ENCODE data around the gene ZBP1. TPM values are rescaled to one million over a fixed set of nuclear protein-coding genes. Genes with fewer than 3 reads are reported as not detected.

ZBP1 gene
- total RNA-seq, 3 donors from 2014 or later, result 0.73 to 2.4 TPM; not detected in 1

DNA sequence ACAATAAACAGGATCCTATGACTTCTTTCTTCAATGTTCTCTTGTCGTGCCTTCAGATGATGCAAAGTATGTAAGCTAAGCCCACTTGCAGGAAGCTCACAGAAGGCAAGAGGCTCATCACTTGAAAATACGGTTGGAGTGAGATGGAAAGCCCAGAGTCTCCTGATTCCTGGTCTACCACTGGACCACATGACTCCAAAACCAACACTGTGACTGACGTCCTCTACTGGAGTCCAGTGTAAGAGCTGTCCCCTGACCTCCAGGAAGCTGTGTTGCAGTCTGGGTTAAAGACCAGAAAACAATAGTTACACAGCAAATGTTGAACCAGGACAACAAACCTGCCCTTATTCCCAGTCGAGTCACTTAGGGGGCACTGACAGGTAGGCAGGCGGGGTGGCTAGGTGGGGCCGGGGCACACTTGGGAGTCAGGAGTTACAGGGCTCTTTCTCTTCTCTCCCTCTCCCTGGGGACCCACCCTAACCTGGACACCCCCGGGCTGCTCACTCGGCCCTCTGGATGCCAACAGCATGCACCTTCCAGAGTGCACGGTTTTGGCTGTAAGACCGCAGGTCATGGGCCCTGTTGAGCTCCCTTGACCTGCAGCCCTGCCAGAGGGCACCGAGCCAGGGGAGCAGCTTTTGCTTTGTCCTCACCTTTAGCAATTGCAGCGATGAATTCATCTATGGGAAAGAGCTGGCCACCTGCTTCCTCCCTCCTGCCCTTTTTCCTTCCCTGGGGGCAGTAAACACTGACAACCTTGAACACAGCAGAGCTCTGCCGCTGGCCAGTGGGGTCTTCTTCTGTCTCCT lies 51.9 kb downstream of the ZBP1 start:
- TF ChIP-seq POLR2A (IDR thresholded peaks at IDR 0.05), result no peak
- no peak for TF ChIP-seq POLR2AphosphoS5 (IDR thresholded peaks at IDR 0.05)
- TF ChIP-seq, protein P1, sequence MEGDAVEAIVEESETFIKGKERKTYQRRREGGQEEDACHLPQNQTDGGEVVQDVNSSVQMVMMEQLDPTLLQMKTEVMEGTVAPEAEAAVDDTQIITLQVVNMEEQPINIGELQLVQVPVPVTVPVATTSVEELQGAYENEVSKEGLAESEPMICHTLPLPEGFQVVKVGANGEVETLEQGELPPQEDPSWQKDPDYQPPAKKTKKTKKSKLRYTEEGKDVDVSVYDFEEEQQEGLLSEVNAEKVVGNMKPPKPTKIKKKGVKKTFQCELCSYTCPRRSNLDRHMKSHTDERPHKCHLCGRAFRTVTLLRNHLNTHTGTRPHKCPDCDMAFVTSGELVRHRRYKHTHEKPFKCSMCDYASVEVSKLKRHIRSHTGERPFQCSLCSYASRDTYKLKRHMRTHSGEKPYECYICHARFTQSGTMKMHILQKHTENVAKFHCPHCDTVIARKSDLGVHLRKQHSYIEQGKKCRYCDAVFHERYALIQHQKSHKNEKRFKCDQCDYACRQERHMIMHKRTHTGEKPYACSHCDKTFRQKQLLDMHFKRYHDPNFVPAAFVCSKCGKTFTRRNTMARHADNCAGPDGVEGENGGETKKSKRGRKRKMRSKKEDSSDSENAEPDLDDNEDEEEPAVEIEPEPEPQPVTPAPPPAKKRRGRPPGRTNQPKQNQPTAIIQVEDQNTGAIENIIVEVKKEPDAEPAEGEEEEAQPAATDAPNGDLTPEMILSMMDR (IDR thresholded peaks at IDR 0.05), result no peak
- no peaks in the 10 kb centered on the region for H3K4me1 ChIP-seq
- H3K27me3 ChIP-seq, result peaks cover 0 to 21% of the 10 kb centered on the region in 2 donors
- no peaks in the 10 kb centered on the region for H3K36me3 ChIP-seq
- no peaks in the 10 kb centered on the region for H3K9me3 ChIP-seq
- no peak overlapping the region for H3K27ac ChIP-seq
- no peak overlapping the region for H3K4me3 ChIP-seq
- intact Hi-C loops (cut with DNase I; ENCODE audit: low total_unique reads), result no loop called here
- DNase-seq (ENCODE audit: low spot score in 2 of 2), result no peak

DNA sequence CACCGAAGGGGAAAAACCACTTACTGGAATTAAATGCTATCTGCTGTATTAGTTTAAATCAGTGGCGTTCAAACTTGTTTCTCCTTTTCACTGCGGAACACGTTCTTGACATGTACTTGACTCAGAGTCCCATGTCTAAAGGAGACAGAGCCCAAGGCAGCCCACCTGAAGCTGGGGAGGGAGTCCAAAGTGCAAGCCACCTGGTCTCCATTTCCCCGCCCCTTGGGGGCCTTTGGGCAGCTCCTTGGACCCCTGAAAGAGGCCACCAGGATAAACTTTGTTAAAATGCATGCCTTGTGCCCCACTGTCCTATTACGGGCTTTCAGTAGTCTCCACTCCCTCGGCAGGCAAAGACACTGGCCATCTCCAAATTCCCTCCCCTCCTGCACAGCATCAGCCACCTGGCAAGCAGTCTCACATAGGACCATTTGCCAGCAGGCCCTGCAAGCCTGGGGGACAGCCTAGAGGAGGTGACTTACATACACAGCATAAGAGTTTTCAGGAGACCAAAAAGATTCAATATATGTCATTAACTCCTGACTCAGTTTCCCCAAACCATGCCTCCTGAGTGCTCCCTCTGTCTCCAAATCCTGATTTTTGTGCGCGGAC lies 52.7 kb downstream of the ZBP1 start:
- DNase-seq (ENCODE audit: low spot score in 2 of 2), result no peak
- Histone ChIP-seq H3K4me1 (no peaks in the 10 kb centered on the region), H3K9me3 (no peaks in the 10 kb centered on the region), H3K36me3 (no peaks in the 10 kb centered on the region), H3K27ac (no peak overlapping the region), H3K4me3 (no peak overlapping the region), H3K27me3 (peaks cover 0 to 18% of the 10 kb centered on the region in 2 donors)
- TF ChIP-seq POLR2AphosphoS5 (IDR thresholded peaks at IDR 0.05) (no peak), POLR2A (IDR thresholded peaks at IDR 0.05) (no peak)
- TF ChIP-seq, protein P1 (IDR thresholded peaks at IDR 0.05), result no peak
- intact Hi-C loops (cut with DNase I; ENCODE audit: low total_unique reads), result no loop called here

GRCh38 chr20:57566803-57567459 lies 53.3 kb downstream of the ZBP1 start:
- TF ChIP-seq POLR2A (IDR thresholded peaks at IDR 0.05), result no peak
- TF ChIP-seq POLR2AphosphoS5 (IDR thresholded peaks at IDR 0.05), result no peak
- TF ChIP-seq, protein P1 (IDR thresholded peaks at IDR 0.05), result no peak
- no peaks in the 10 kb centered on the region for H3K36me3 ChIP-seq
- DNase-seq (ENCODE audit: low spot score in 2 of 2), result no peak
- no peaks in the 10 kb centered on the region for H3K9me3 ChIP-seq
- intact Hi-C loops (cut with DNase I; ENCODE audit: low total_unique reads), result no loop called here
- no peaks in the 10 kb centered on the region for H3K4me1 ChIP-seq
- no peak overlapping the region for H3K27ac ChIP-seq
- H3K27me3 ChIP-seq, result peaks cover 0 to 18% of the 10 kb centered on the region in 2 donors
- no peak overlapping the region for H3K4me3 ChIP-seq

GRCh38 chr20:57566399-57566798 lies 53.8 kb downstream of the ZBP1 start:
- intact Hi-C loops (cut with DNase I; ENCODE audit: low total_unique reads), result no loop called here
- no peak for DNase-seq (ENCODE audit: low spot score in 2 of 2)
- no peaks in the 10 kb centered on the region for H3K9me3 ChIP-seq

More at GRCh38 chr20:57566399-57566798, 53.8 kb downstream of the ZBP1 start:
- no peak for TF ChIP-seq POLR2AphosphoS5 (IDR thresholded peaks at IDR 0.05)
- TF ChIP-seq, protein P1 (IDR thresholded peaks at IDR 0.05), result no peak
- no peak for TF ChIP-seq POLR2A (IDR thresholded peaks at IDR 0.05)
- no peaks in the 10 kb centered on the region for H3K4me1 ChIP-seq
- no peak overlapping the region for H3K27ac ChIP-seq
- peaks cover 0 to 18% of the 10 kb centered on the region in 2 donors for H3K27me3 ChIP-seq
- no peaks in the 10 kb centered on the region for H3K36me3 ChIP-seq
- no peak overlapping the region for H3K4me3 ChIP-seq

All from breast epithelium (tissue), 4 donors.